Mucosa of gallbladder (tissue), 1 donor: ENCODE measurements around the gene CNOT10. TPM values are rescaled to one million over a fixed set of nuclear protein-coding genes. Genes with fewer than 3 reads are reported as not detected.
"Not testable (repeated sequence)": the region's sequence is repeated elsewhere in the genome, so short reads cannot be mapped to it uniquely, and the experiment has no call there.

Experiments used
- DNase-seq: peaks from one replicate; pipeline ENCODE4 v3.0.0-alpha.2; 2020; ENCODE audit warnings: low spot score
- total RNA-seq: library from RNA; stranded (reverse); gene quantifications from one replicate; pipeline ENCODE4 v1.2.1, GENCODE V29; 2021
- donor health status: DM: no; HTN: no; CAD: no.

Gene CNOT10
- total RNA-seq, 1 donor from 2014 or later: 21.3 TPM

- DNase-seq: no peak
Measured at GRCh38 chr3:32686713-32687112, 1.7 kb downstream of the CNOT10 start.

GRCh38 chr3:32691847-32692246 is 6.9 kb downstream of the CNOT10 start:
- no peak for DNase-seq

GRCh38 chr3:32696523-32696922 is 11.5 kb downstream of the CNOT10 start:
- no peak for DNase-seq

- no peak for DNase-seq
Measured at GRCh38 chr3:32698506-32698905, 13.5 kb downstream of the CNOT10 start.

- DNase-seq: no peak
Measured at GRCh38 chr3:32699429-32699828, 14.4 kb downstream of the CNOT10 start.

- no peak for DNase-seq
Measured at GRCh38 chr3:32700244-32700643, 15.3 kb downstream of the CNOT10 start.

GRCh38 chr3:32703491-32703972 is 18.5 kb downstream of the CNOT10 start:
- DNase-seq: no peak

GRCh38 chr3:32705232-32705631 is 20.2 kb downstream of the CNOT10 start:
- DNase-seq: no peak

- DNase-seq: no peak
Measured at GRCh38 chr3:32706348-32707025, 21.5 kb downstream of the CNOT10 start.

- no peak for DNase-seq
Measured at GRCh38 chr3:32707026-32707370, 22.0 kb downstream of the CNOT10 start.

- DNase-seq: no peak
Measured at GRCh38 chr3:32708672-32709283, 23.8 kb downstream of the CNOT10 start.

GRCh38 chr3:32709346-32709745 is 24.4 kb downstream of the CNOT10 start:
- DNase-seq: no peak

GRCh38 chr3:32712506-32713055 is 27.6 kb downstream of the CNOT10 start:
- no peak for DNase-seq

- DNase-seq: no peak
Measured at GRCh38 chr3:32713181-32713580, 28.2 kb downstream of the CNOT10 start.

- DNase-seq: no peak
Measured at GRCh38 chr3:32719335-32719734, 34.3 kb downstream of the CNOT10 start.

GRCh38 chr3:32719931-32720330 is 34.9 kb downstream of the CNOT10 start:
- DNase-seq: no peak

GRCh38 chr3:32725721-32726120 is 40.7 kb downstream of the CNOT10 start:
- no peak for DNase-seq

GRCh38 chr3:32733631-32734229 is 48.7 kb downstream of the CNOT10 start:
- no peak for DNase-seq

- DNase-seq: no peak
Measured at GRCh38 chr3:32734756-32735155, 49.8 kb downstream of the CNOT10 start.

- not testable (repeated sequence) for DNase-seq
Measured at GRCh38 chr3:32743470-32743869, 58.5 kb downstream of the CNOT10 start.

GRCh38 chr3:32743934-32744333 is 58.9 kb downstream of the CNOT10 start:
- DNase-seq: no peak

- DNase-seq: no peak
Measured at GRCh38 chr3:32751377-32751776, 66.4 kb downstream of the CNOT10 start.

GRCh38 chr3:32755761-32756160 is 70.8 kb downstream of the CNOT10 start:
- DNase-seq: no peak
